Right lobe of liver (tissue), 4 donors: Measurements from ENCODE around the gene ERC2.

Experiments used
- CTCF ChIP-seq, 4 donors: fragments of 200-600 bp in 3 of 4; fragments of 450-650 bp in 1 of 4; IDR thresholded peaks; one replicate each; pipeline versions ENCODE4 v1.5.1 to v1.8.0; 2016 to 2022; ENCODE audit warnings: antibody characterized with exemption in 4 of 4, mild to moderate bottlenecking in 2 of 4
- POLR2A ChIP-seq: fragments of 450-650 bp; IDR thresholded peaks from one replicate; pipeline ENCODE4 v1.6.1; 2017; ENCODE audit warnings: antibody characterized with exemption, mild to moderate bottlenecking
- donor health status: DM: no; HTN: no; CAD: no.
- donor health status: DM: no; HTN: no; CAD: no.
- donor health status: DM: no; HTN: yes; CAD: no.

GRCh38 chr3:56379723-56380287, 88.5 kb downstream of the ERC2 start:
- no peak for TF ChIP-seq CTCF (IDR thresholded peaks at IDR 0.05)
- TF ChIP-seq POLR2A = no peak
